ENCODE results near the gene FKRP. TPM values are rescaled to one million over a fixed set of nuclear protein-coding genes. Genes with fewer than 3 reads are reported as not detected.

FKRP gene
- total and polyA plus RNA-seq, 11 donors = 13.9 to 25.1 (median 19.8) TPM

DNA sequence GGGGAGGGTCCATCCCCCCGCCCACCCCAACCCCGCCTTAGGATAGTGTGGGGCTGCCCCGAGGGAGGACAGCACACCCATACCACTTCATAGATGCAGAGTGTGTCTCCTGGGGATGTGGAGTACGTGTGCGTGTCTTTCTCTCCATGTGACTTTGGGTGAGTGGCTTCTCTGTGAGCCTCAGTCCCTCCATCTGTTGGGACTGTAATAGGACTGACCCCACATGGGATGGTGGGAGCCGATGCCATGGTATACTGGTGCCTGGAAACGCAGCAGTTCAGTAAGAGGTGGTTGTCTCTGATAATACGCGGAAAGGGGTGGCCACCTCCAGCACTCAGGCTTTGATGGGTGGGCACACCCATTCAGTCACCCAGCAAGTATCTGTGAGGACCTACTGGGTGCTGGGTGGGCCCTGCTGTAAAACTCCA, 28.1 kb upstream of the FKRP start:
- peak in 1 of 4 donors; percentile 0 for ATAC-seq
- H3K27me3 ChIP-seq = no peaks in the 10 kb centered on the region
- intact Hi-C loops (cut with DNase I) = no loop called here
- TF ChIP-seq, protein P1, sequence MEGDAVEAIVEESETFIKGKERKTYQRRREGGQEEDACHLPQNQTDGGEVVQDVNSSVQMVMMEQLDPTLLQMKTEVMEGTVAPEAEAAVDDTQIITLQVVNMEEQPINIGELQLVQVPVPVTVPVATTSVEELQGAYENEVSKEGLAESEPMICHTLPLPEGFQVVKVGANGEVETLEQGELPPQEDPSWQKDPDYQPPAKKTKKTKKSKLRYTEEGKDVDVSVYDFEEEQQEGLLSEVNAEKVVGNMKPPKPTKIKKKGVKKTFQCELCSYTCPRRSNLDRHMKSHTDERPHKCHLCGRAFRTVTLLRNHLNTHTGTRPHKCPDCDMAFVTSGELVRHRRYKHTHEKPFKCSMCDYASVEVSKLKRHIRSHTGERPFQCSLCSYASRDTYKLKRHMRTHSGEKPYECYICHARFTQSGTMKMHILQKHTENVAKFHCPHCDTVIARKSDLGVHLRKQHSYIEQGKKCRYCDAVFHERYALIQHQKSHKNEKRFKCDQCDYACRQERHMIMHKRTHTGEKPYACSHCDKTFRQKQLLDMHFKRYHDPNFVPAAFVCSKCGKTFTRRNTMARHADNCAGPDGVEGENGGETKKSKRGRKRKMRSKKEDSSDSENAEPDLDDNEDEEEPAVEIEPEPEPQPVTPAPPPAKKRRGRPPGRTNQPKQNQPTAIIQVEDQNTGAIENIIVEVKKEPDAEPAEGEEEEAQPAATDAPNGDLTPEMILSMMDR (IDR thresholded peaks at IDR 0.05) = no peak
- TF ChIP-seq POLR2A (IDR thresholded peaks at IDR 0.05) = no peak
- H3K4me1 ChIP-seq = peaks cover 0 to 50% (median 28%) of the 10 kb centered on the region in 12 donors
- DNase-seq = peak in 1 of 5 donors; percentile 29
- peak overlapping the region; percentile 53 to 89 (median 77) for H3K4me3 ChIP-seq
- peaks cover 0 to 35% (median 32%) of the 10 kb centered on the region in 9 donors for H3K36me3 ChIP-seq
- H3K9me3 ChIP-seq = no peaks in the 10 kb centered on the region
- H3K27ac ChIP-seq = peak overlapping the region; percentile 70 to 96 (median 90)
- WGBS, 4 donors = 19 to 38% (median 32%) methylated on average over 3 to 9 of the region's 9 CpGs

DNA sequence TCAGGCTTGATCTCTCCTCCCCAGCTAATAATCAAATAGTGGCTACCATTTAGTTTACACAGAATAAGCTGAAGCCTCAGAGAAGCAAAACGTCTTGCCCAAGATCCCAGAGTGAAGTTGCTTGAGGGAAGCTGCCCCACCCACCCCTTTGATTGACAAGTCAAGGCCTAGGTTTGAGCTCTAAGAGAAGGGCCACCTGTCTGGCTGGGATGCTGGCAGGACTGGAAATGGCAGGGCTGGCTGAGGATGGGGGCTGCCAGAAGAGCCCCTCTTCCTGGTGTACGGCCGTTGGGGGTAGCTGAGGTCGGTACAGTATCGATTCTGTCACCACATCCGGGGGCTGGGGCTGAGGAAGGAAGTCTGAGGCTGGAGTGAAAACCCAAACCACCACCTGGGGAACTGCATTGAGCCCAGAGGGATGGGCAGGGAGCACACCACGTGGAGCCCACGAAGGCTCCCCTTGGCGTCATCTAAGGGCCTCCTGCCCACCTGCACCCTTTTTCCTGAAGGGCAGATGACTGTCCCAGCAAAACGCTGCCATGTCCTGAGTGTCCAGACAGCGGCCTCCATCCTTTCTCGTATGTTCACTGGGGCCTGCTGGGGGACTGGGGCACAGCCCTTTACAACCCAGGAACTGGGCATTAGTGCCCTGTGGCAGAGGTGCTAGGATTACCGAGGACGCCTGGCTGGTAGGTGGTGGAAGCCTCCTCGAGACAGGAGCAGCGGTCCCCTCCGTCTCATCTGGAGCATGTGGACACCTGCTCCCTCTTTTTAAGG, 27.5 kb upstream of the FKRP start:
- ATAC-seq (no peak), DNase-seq (peak in 2 of 5 donors; percentile 50 to 65)
- TF ChIP-seq POLR2A (IDR thresholded peaks at IDR 0.05) = no peak
- TF ChIP-seq, protein P1 (IDR thresholded peaks at IDR 0.05) = no peak
- Histone ChIP-seq H3K4me3 (peak overlapping the region in 6 of 12 donors; percentile 71 to 89 (median 78)), H3K27me3 (no peaks in the 10 kb centered on the region), H3K36me3 (peaks cover 2 to 41% (median 39%) of the 10 kb centered on the region in 9 donors), H3K27ac (peak overlapping the region in 11 of 12 donors; percentile 82 to 96 (median 91)), H3K4me1 (peaks cover 0 to 46% (median 28%) of the 10 kb centered on the region in 12 donors), H3K9me3 (no peaks in the 10 kb centered on the region)
- intact Hi-C loops (cut with DNase I) = no loop called here
- 52 to 58% (median 57%) methylated on average over 14 to 17 of the region's 17 CpGs for WGBS, 4 donors

DNA sequence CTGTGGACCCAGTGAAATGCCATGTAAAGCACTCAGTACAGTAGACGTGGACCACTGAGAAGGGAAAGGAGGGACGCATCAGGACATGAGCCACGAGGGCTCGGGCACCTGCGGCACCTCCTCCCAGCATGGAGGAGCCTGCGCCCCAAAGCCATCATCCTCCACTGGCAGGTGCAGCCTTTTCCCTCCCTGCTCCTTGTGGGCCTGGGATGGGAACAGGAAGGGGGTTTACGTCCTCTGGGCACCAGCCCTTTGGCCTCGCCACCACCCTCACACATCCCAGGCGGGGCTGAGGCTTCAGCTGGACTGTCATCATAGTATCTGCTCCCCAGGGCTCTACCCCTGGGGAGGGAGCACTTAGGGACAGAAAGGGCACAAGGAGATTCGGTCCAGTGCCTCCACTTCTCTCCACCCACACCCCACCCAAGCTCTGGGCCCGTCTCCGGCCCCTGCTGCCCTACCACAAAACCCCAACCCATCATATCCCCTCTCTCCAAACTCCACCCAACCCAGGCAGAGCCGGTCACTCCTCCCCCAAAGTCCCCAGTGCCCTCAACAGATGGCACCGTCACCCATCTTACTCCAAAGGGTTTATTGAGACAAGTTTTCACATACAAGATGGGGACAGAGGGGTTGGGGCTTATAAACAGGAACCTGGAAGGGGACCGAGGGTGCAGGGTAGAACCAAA, 26.8 kb upstream of the FKRP start:
- DNase-seq (peak in 1 of 5 donors; percentile 41), ATAC-seq (no peak)
- Histone ChIP-seq H3K4me1 (peaks cover 0 to 39% (median 27%) of the 10 kb centered on the region in 12 donors), H3K27ac (peak overlapping the region in 10 of 12 donors; percentile 5 to 96 (median 92)), H3K27me3 (no peaks in the 10 kb centered on the region), H3K4me3 (no peak overlapping the region), H3K9me3 (no peaks in the 10 kb centered on the region), H3K36me3 (peaks cover 2 to 49% (median 45%) of the 10 kb centered on the region in 9 donors)
- TF ChIP-seq, protein P1 (IDR thresholded peaks at IDR 0.05) = no peak
- no peak for TF ChIP-seq POLR2A (IDR thresholded peaks at IDR 0.05)
- 79 to 85% (median 83%) methylated on average over 14 to 15 of the region's 15 CpGs for WGBS, 4 donors
- intact Hi-C loops (cut with DNase I) = no loop called here

Measured in heart left ventricle (tissue), 16 donors.